Measurements from ENCODE around the gene DAGLB. TPM values are rescaled to one million over a fixed set of nuclear protein-coding genes. Genes with fewer than 3 reads are reported as not detected.
A peak's percentile ranks its signal among the peaks of the same experiment; 100 is the strongest.

Gene DAGLB
- total RNA-seq, 1 experiment from 2014 or later = 29.5 TPM

DNA sequence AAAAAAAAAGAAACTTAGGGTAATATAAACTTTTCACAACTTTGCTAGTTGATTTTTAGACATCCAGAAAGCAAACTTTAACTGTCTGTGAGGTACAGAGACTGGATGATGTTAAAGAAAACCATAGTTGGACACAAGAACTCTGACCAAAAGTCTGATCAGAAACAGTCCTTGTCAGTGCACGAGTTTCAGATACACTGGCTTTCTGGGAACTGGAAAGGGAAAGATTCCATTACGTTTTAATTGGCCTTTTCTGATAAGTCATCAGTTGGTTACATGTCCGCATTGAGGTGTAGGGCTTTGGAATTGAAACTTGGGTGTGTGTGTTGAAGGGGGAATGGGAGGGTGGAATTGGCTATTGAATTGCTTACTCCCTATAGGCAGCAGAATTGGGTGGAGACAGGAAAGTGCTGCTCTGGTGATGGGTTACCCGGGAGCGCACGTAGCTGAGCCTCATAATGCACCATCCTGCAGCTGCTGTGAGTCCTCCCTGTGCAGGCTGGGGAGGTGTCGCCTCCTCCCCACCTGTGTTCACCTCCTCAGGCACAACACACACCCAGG is 59.9 kb downstream of the DAGLB start:
- TSS peak; percentile 4 for BruUV-seq (replicated peaks)
- Mint-ChIP-seq H3K27me3 (ENCODE audit: insufficient read depth, unreplicated experiment) (no peaks in the 10 kb centered on the region), H3K4me1 (ENCODE audit: insufficient read depth, unreplicated experiment) (peaks cover 33% of the 10 kb centered on the region), H3K9me3 (ENCODE audit: unreplicated experiment) (no peaks in the 10 kb centered on the region), H3K4me3 (ENCODE audit: unreplicated experiment) (no peak overlapping the region), H3K36me3 (ENCODE audit: insufficient read depth, unreplicated experiment) (peaks cover 63% of the 10 kb centered on the region), H3K27ac (ENCODE audit: low read depth, unreplicated experiment) (peak overlapping the region; percentile 96)
- POLR2A ChIA-PET = interaction anchor here (1.0 kb wide), 1 partner anchor 8 kb away, joined by 3 read pairs; no protein-coding TSS in a partner anchor
- CTCF ChIA-PET = no interaction called here
- intact Hi-C loops (cut with micrococcal nuclease) = no loop called here
- TF ChIP-seq, protein P1, sequence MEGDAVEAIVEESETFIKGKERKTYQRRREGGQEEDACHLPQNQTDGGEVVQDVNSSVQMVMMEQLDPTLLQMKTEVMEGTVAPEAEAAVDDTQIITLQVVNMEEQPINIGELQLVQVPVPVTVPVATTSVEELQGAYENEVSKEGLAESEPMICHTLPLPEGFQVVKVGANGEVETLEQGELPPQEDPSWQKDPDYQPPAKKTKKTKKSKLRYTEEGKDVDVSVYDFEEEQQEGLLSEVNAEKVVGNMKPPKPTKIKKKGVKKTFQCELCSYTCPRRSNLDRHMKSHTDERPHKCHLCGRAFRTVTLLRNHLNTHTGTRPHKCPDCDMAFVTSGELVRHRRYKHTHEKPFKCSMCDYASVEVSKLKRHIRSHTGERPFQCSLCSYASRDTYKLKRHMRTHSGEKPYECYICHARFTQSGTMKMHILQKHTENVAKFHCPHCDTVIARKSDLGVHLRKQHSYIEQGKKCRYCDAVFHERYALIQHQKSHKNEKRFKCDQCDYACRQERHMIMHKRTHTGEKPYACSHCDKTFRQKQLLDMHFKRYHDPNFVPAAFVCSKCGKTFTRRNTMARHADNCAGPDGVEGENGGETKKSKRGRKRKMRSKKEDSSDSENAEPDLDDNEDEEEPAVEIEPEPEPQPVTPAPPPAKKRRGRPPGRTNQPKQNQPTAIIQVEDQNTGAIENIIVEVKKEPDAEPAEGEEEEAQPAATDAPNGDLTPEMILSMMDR (IDR thresholded peaks at IDR 0.05; ENCODE audit: unreplicated experiment) = no peak
- DNase-seq (ENCODE audit: unreplicated experiment) = no peak

DNA sequence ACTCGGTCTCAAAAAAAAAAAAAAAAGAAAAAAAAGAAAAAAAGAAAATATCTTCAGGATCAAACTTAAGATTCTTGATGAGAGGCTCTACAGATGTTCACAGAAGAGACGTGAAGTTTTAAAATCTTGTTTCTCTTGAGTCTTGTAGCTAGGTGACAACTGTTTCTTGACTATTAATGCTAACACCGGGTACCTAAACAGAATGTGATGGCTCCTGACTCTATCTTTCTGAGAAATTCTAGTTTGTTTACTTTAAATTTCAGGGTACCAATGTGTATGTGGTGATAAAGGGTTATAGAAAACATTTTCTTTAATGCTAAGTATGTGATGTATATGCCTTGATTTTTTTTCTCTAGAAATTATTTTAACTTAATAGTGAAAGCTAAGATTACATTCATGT is 61.0 kb downstream of the DAGLB start:
- H3K27ac Mint-ChIP-seq (ENCODE audit: low read depth, unreplicated experiment) = peak overlapping the region; percentile 96
- intact Hi-C loops (cut with micrococcal nuclease) = no loop called here
- peaks cover 27% of the 10 kb centered on the region for H3K4me1 Mint-ChIP-seq (ENCODE audit: insufficient read depth, unreplicated experiment)
- no peak for DNase-seq (ENCODE audit: unreplicated experiment)
- BruUV-seq (replicated peaks) = no TSS peak
- POLR2A ChIA-PET = interaction anchor here (1.1 to 3.8 kb wide), 3 partner anchors 10 to 25 kb away, joined by 3 to 28 read pairs (median 21); no protein-coding TSS in a partner anchor
- TF ChIP-seq, protein P1 (IDR thresholded peaks at IDR 0.05; ENCODE audit: unreplicated experiment) = no peak
- no peaks in the 10 kb centered on the region for H3K9me3 Mint-ChIP-seq (ENCODE audit: unreplicated experiment)
- H3K36me3 Mint-ChIP-seq (ENCODE audit: insufficient read depth, unreplicated experiment) = peaks cover 57% of the 10 kb centered on the region
- CTCF ChIA-PET = interaction anchor here (0.9 to 1.6 kb wide), 2 partner anchors 11 to 18 kb away, joined by 3 to 4 read pairs; no protein-coding TSS in a partner anchor
- H3K27me3 Mint-ChIP-seq (ENCODE audit: insufficient read depth, unreplicated experiment) = no peaks in the 10 kb centered on the region
- H3K4me3 Mint-ChIP-seq (ENCODE audit: unreplicated experiment) = no peak overlapping the region

GRCh38 chr7:6385909-6386560 is 61.7 kb downstream of the DAGLB start:
- intact Hi-C loops (cut with micrococcal nuclease) = no loop called here
- CTCF ChIA-PET = interaction anchor here (0.9 to 1.6 kb wide), 2 partner anchors 12 to 18 kb away, joined by 3 to 4 read pairs; no protein-coding TSS in a partner anchor
- Mint-ChIP-seq H3K36me3 (ENCODE audit: insufficient read depth, unreplicated experiment) (peaks cover 50% of the 10 kb centered on the region), H3K4me3 (ENCODE audit: unreplicated experiment) (peak overlapping the region; percentile 36), H3K27me3 (ENCODE audit: insufficient read depth, unreplicated experiment) (no peaks in the 10 kb centered on the region), H3K4me1 (ENCODE audit: insufficient read depth, unreplicated experiment) (peaks cover 22% of the 10 kb centered on the region), H3K27ac (ENCODE audit: low read depth, unreplicated experiment) (peak overlapping the region; percentile 96), H3K9me3 (ENCODE audit: unreplicated experiment) (no peaks in the 10 kb centered on the region)
- no peak for DNase-seq (ENCODE audit: unreplicated experiment)
- TF ChIP-seq, protein P1 (IDR thresholded peaks at IDR 0.05; ENCODE audit: unreplicated experiment) = no peak
- POLR2A ChIA-PET = interaction anchor here (0.6 to 3.8 kb wide), 14 partner anchors 7 to 63 kb away, joined by 3 to 28 read pairs (median 4); partner anchors contain the start of gene DAGLB
- BruUV-seq (replicated peaks) = no TSS peak

DNA sequence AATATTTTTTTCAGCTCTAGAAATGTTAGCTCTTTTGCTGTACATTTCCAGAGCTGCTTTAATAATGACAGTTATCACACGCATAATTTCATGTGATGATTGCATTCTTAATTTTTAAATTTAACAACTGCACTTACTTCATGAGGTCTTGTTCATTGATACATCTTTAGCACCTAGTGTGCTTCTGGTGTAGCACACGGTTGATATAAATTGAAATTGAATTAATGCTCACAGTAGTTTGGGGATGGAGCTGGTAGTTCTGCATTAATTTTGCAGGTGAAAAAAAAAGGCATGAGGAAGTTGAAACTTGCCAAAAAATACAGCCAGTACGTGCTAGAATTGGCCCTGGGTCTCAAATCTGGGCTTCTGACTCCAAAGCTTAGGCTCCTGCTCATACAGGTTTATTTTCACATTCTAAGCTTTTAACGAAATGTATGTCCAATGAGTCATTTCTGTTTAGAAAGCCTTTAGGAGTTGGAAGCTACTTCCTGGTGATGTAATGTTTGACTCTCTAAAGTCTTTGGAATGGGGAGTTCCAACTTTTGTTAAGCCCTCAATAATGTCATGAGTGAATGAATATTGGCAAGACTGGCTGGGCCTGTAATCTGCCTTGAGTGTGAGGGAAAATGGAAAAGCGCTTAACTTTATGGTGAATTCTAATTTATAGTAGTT is 62.5 kb downstream of the DAGLB start:
- Mint-ChIP-seq H3K27ac (ENCODE audit: low read depth, unreplicated experiment) (peak overlapping the region; percentile 96), H3K36me3 (ENCODE audit: insufficient read depth, unreplicated experiment) (peaks cover 49% of the 10 kb centered on the region), H3K27me3 (ENCODE audit: insufficient read depth, unreplicated experiment) (no peaks in the 10 kb centered on the region), H3K9me3 (ENCODE audit: unreplicated experiment) (no peaks in the 10 kb centered on the region), H3K4me3 (ENCODE audit: unreplicated experiment) (peak overlapping the region; percentile 36), H3K4me1 (ENCODE audit: insufficient read depth, unreplicated experiment) (peaks cover 27% of the 10 kb centered on the region)
- BruUV-seq (replicated peaks) = no TSS peak
- ChIA-PET POLR2A (interaction anchor here (0.6 to 3.8 kb wide), 17 partner anchors 8 to 1181 kb away, joined by 3 to 28 read pairs (median 4); partner anchors contain the start of genes DAGLB and MIOS), CTCF (interaction anchor here (0.6 to 1.6 kb wide), 3 partner anchors 13 to 522 kb away, joined by 3 to 4 read pairs (median 4); no protein-coding TSS in a partner anchor)
- TF ChIP-seq, protein P1 (IDR thresholded peaks at IDR 0.05; ENCODE audit: unreplicated experiment) = no peak
- intact Hi-C loops (cut with micrococcal nuclease) = no loop called here
- peak; percentile 96 for DNase-seq (ENCODE audit: unreplicated experiment)
